ENCODE measurements around the gene RAB31.

DNA sequence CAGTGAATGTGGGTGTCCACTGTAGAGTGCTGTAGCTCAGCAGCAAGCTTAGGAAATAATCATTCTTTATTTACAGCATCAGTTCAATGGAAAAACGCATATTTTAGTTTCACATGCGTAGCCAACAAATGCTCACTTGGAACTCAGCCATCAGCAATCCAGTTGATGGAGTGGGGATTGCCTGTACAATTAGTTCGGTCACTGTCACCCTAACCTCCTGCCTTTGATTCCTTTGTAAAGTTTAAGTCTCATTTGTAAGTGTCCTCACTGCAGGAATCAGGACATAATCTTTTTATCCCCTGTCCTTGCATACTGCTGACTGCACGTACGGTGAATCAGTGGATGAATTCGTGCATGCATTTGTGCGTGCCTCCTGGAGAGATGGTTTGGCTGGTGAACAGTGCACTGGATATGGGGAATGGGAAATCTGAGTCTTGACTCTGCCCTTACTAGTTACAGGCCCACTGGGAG, 55.9 kb downstream of the RAB31 start:
- TF ChIP-seq, protein P1, sequence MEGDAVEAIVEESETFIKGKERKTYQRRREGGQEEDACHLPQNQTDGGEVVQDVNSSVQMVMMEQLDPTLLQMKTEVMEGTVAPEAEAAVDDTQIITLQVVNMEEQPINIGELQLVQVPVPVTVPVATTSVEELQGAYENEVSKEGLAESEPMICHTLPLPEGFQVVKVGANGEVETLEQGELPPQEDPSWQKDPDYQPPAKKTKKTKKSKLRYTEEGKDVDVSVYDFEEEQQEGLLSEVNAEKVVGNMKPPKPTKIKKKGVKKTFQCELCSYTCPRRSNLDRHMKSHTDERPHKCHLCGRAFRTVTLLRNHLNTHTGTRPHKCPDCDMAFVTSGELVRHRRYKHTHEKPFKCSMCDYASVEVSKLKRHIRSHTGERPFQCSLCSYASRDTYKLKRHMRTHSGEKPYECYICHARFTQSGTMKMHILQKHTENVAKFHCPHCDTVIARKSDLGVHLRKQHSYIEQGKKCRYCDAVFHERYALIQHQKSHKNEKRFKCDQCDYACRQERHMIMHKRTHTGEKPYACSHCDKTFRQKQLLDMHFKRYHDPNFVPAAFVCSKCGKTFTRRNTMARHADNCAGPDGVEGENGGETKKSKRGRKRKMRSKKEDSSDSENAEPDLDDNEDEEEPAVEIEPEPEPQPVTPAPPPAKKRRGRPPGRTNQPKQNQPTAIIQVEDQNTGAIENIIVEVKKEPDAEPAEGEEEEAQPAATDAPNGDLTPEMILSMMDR (IDR thresholded peaks at IDR 0.05) = no peak
- no peak for TF ChIP-seq POLR2A (IDR thresholded peaks at IDR 0.05)

Data from uterus (tissue), 2 donors.